8988T (cell line): Measurements from ENCODE around the gene CLDN4.
"Not testable (repeated sequence)": the region's sequence is repeated elsewhere in the genome, so short reads cannot be mapped to it uniquely, and the experiment has no call there.

Experiments used
- DNase-seq: peaks from one replicate; pipeline ENCODE4 v3.0.0; 2011

CLDN4 gene

GRCh38 chr7:73823873-73824592 is 6.8 kb upstream of the CLDN4 start:
- DNase-seq: no peak

- no peak for DNase-seq
Measured at GRCh38 chr7:73824986-73825385, 5.8 kb upstream of the CLDN4 start.

GRCh38 chr7:73827567-73828106 is 3.2 kb upstream of the CLDN4 start:
- DNase-seq: no peak

- no peak for DNase-seq
Measured at GRCh38 chr7:73828107-73828803, 2.5 kb upstream of the CLDN4 start.

GRCh38 chr7:73828972-73829371 is 1.8 kb upstream of the CLDN4 start:
- DNase-seq: no peak

- no peak for DNase-seq
Measured at GRCh38 chr7:73829505-73829904, 1.3 kb upstream of the CLDN4 start.

GRCh38 chr7:73829921-73830680 is 695 bp upstream of the CLDN4 start:
- DNase-seq: no peak

GRCh38 chr7:73831584-73831833 is 713 bp downstream of the CLDN4 start:
- DNase-seq: no peak

GRCh38 chr7:73831834-73832651 is 1.2 kb downstream of the CLDN4 start:
- no peak for DNase-seq

- no peak for DNase-seq
Measured at GRCh38 chr7:73832806-73833205, 2.0 kb downstream of the CLDN4 start.

GRCh38 chr7:73833251-73833919 is 2.6 kb downstream of the CLDN4 start:
- no peak for DNase-seq

- DNase-seq: no peak
Measured at GRCh38 chr7:73834626-73835191, 3.9 kb downstream of the CLDN4 start.

- DNase-seq: not testable (repeated sequence)
Measured at GRCh38 chr7:73837167-73837566, 6.4 kb downstream of the CLDN4 start.

- DNase-seq: no peak
Measured at GRCh38 chr7:73838642-73839041, 7.8 kb downstream of the CLDN4 start.

GRCh38 chr7:73839290-73839689 is 8.5 kb downstream of the CLDN4 start:
- no peak for DNase-seq

GRCh38 chr7:73839743-73840714 is 9.2 kb downstream of the CLDN4 start:
- peak; percentile 60 for DNase-seq

GRCh38 chr7:73840715-73841379 is 10.1 kb downstream of the CLDN4 start:
- no peak for DNase-seq

GRCh38 chr7:73841689-73842066 is 10.9 kb downstream of the CLDN4 start:
- DNase-seq: no peak

GRCh38 chr7:73842067-73842976 is 11.5 kb downstream of the CLDN4 start, which contains the start of gene METTL27:
TSS of gene METTL27 (minus strand) at chr7:73842516. CDS start at chr7:73842140, 376 bp downstream.
- peak; percentile 90 for DNase-seq
